T1000 (cell line): ENCODE measurements around the gene EMC9.

Source experiments
- DNase-seq: peaks from one replicate; lab custom pipeline; 2025; ENCODE audit warnings: mixed read lengths; lab: John Stamatoyannopoulos, UW

EMC9 gene

DNA sequence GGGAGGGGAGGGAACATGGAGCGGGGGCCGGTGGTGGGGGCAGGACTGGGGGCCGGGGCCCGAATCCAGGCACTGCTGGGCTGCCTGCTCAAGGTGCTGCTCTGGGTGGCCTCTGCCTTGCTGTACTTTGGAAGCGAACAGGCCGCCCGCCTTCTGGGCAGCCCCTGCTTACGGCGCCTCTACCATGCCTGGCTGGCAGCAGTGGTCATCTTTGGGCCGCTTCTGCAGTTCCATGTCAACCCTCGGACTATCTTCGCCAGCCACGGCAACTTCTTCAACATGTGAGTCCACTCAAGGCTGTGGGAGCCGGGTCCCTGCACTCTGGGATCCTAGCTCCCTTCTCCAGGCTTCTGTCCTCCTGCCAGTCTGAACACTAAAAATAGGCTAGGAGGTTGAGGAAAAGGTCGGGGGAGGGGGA is 9.8 kb downstream of the EMC9 start:
- no peak for DNase-seq

DNA sequence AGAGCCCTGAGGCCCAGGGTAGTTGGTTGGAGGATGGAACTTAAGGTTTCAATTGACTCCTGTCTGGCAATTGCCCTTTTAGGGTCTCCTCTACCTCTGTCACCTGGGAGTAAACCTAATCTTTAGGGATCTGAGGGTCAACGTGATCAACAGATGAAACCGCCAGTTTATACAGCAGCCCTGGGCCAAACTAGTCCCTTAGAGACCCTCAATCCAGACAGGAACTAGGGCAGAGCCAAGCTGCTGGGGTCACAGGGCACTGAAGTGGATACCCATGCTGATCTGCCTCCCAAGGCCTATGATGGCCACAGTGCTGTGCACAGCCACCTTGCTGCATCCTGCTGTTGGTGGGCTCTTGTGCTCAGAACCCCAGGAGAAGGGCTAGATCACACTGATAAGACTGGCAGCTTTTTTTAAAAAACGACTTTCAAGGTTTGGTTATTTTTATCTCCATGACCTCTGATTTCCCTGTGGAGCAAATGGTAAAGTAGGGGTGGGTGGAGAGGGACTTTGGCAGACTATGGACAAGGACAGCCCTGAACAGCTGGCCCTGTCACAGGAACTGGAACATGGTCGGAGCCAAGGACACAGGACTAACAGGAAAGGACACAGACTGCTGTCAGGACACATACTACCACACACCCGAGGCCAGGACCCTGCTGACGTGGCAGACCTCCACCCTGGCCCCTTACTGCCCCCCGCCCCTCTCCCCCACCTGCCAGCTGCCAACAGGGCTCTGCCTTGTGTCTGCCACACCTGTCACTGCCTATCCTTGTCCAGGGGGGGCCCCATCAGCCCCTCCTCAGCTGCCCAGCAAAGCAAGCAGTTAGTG is 10.5 kb downstream of the EMC9 start:
- DNase-seq: no peak

DNA sequence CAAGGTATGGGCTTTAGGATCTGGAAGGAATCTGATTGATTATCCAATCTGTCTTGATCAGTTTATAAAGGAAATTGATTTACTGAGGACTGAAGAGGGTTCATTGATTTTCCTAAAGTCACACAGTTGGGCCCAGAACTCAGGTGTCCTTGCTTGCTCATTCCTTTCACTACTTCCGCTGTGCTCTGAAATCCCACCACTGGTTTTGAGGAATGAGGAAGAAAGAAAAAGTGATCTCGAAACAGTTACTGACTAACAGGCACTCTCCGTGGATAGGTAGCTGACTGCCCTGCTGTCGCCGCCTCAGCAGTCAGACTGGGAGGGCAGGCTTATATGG is 11.0 kb downstream of the EMC9 start, which contains the start of gene FITM1:
TSS of gene FITM1 (plus strand) at position 280 of the 337 bp plus-strand sequence. CDS start 905 bp downstream, outside the sequence.
- DNase-seq: no peak

DNA sequence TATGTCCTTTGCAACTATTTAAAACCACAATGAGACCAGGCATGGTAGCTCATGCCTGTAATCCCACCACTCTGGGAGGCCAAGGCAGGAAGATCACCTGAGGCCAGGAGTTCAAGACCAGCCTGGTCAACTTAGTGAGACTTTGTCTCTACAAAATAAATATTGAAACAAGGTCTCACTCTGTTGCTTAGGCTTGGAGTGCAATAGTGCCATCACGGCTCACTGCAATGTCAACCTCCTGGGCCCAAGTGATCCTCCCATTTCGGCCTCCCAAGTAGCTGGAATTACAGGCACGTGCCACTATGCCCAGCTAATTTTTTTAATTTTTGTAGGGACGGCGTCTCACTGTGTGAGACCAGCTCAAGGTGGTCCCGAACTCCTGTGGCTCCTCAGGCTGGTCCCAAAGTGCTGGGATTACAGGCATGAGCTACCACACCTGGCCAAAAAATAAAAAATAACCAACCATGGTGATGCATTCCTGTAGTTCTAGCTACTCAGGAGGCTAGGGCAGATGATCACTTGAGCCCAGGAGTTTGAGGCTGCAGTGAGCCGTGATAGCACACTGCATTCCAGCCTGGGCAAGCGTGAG is 11.9 kb downstream of the EMC9 start:
- DNase-seq: no peak

DNA sequence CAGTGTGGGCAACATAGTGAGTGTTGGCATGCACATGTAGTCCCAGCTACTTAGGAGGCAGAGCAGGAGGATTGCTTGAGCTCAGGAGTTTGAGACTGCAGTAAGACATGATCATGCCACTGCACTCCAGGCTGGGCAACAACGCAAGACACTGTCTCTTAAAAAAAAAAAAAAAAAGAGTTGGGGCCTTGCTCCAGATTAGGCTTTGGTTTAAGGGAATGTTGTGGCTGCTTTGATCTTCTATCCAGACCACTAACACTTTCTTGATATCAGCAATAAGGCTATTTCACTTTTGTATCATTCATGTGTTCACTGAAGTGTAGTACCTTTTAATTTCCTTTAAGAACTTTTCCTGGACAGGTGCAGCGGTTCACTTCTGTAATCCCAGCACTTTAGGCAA is 13.7 kb downstream of the EMC9 start:
- no peak for DNase-seq

DNA sequence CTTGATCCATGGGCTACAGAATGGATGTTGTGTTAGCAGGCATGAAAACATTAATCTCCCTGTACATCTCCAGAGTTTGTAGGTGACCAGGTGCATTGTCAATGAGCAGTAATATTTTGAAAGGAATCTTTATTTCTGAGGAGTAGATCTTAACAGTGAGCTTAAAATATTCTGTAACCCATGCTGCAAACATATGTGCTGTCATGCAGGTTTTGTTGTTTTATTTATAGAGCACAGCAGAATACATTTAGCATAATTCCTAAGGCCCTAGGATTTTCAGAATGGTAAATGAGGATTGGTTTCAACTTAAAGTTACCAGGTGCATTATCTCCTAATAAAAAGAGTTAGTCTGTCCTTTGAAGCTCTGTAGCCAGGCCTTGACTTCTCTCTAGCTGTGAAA is 14.5 kb downstream of the EMC9 start:
- no peak for DNase-seq

DNA sequence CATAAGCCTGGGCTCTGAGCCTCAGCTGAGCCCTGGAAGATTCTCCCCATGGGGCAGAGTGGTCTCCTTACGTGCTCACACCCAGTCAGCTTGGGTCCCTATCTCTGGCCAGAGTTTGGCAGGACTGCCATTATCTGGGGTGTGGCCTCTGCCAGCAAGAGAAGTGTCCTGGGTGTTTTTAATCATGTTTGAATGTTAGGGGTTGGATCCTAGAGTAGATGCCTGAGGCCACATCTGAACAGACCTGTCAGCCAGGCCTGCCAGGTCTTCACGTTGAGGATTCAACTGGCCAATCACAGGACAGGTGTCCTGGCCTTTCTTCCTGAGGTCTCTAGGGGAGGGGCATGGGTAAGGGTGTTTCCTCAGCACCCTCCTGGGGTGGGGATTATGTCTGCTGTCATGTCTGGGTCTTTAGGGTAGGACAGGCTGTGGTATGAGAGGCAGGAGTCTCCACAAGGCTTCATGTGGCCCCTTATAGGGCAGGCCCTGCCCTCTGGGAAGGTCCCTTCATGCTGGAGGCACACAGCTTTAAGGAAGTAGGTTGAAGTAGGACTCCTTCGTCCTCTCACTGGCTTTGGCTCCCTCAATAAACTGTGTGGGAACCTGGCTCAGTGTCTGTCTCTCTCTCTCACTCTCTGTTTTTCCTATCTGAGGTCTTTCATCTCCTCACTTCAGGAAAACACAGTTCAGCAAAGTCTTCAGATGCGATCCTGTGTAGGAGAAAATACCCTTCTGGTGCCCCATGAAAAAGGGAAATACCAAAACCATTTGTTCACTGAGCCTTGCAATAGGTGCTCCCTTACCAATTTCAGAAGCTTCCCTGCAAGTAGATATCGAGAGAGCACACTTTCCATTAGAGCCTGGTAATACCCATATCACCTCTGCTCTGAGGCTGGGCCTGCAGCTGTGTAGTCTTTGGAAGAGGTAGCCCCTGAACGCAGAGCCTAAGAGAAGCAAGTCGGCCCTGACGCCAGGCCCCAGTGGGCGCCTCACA is 17.7 kb downstream of the EMC9 start:
- no peak for DNase-seq

DNA sequence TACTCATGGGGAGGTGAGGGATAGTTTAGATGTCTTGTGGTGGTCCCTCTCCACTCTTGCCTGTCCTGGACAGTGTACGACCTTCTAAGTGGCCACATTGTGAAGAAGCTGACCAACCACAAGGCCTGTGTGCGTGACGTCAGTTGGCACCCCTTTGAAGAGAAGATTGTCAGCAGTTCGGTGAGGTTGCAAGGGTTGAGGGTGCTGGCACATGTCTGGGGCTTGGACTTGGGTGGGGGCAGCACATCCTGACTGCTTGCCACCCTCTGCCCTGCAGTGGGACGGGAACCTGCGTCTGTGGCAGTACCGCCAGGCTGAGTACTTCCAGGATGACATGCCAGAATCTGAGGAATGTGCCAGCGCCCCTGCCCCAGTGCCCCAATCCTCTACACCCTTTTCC is 18.5 kb downstream of the EMC9 start:
- no peak for DNase-seq

DNA sequence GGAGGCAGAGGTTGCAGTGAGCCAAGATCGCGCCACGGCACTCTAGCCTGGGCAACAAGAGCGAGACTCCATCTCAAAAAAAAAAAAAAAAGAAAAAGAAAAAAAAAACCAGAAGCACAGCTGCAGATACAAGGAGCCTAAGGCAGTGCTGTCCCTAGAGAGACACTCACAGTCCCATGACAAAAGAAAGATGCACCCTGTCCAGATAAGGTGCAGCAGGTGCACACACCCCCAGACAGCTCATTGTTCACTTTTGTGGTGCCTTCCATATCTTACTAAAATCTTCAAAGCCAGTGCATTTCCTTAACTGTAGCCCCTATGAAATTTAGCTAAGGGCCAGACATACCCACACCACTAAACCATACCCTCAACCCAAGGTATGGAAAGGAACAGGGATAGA is 19.0 kb downstream of the EMC9 start:
- DNase-seq: no peak

DNA sequence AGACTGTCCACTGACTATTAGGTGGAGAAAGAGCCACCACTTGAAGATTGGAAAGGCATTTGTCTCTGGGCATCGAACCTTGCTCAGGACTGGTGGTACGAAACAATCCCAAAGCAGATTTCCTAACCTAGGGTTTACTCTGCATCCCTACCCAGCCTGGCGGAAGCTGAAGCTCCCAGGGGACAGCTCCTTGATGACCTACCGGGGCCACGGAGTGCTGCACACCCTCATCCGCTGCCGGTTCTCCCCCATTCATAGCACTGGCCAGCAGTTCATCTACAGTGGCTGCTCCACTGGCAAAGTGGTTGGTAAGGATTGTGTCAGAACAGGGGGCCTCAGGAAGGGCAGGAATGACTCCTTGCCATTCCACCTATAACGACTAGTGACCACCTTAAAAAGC is 20.2 kb downstream of the EMC9 start:
- no peak for DNase-seq

DNA sequence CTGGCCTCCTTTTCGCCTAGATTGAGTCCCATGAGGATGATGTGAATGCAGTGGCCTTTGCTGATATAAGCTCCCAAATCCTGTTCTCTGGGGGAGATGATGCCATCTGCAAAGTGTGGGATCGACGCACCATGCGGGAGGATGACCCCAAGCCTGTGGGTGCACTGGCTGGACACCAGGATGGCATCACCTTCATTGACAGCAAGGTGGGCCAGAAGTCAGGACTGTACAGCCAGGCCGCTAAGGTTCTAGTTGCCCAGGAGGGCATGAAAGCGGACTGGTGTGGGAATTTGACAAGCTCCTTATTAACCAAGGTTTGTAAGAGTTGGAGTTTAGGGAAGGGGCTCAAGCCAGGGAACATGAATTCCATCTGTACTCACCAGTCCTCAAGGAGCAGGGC is 21.7 kb downstream of the EMC9 start:
- no peak for DNase-seq

DNA sequence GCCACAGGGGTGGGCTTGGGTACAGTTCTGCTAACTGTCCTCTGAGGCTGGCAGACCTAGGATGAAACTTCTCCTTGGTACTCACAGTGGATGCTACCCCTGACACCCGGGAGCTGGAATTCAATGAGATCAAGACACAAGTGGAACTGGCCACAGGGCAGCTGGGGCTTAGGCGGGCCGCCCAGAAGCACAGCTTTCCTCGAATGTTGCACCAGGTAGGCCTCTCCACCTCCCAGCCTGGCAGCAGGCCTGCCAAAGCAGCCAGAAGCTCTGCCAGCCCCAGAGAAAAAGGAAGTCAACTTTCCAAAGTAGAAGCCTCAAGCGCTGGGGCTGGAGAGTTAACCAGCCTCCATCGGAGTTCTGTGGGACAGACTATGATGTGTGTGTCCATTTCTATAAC is 24.2 kb downstream of the EMC9 start:
- no peak for DNase-seq

DNA sequence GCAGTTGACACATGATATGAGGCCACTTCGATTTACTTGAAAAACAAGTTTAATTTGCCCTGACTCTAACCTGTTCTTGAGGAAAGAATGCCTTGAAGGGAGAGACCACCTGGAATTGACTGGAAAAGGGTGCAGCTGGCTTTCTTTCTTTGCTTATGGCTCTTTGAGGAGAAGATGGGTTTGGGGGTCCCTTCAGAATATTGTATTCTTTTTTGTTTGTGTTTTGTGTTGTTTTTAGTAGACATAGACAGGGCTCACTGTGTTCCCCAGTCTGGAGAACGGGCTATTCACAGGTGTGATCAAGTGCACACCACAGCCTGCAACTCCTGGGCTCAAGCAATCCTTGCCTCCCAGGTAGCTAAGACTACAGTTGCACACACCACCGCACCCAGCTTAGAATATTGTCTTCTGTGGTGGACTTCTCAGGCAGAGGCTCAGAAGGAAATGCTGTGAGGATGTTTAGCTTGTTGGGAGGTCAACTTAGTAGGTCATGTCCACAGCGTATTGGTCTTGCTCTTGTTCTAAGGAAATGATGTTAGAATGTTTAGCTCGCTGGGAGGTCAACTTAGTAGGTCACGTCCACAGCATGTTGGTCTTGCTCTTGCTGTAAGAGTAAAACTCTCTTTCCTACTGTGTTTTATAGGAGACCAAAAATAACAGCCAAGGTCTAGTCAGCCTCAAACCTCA is 25.1 kb downstream of the EMC9 start:
- no peak for DNase-seq

DNA sequence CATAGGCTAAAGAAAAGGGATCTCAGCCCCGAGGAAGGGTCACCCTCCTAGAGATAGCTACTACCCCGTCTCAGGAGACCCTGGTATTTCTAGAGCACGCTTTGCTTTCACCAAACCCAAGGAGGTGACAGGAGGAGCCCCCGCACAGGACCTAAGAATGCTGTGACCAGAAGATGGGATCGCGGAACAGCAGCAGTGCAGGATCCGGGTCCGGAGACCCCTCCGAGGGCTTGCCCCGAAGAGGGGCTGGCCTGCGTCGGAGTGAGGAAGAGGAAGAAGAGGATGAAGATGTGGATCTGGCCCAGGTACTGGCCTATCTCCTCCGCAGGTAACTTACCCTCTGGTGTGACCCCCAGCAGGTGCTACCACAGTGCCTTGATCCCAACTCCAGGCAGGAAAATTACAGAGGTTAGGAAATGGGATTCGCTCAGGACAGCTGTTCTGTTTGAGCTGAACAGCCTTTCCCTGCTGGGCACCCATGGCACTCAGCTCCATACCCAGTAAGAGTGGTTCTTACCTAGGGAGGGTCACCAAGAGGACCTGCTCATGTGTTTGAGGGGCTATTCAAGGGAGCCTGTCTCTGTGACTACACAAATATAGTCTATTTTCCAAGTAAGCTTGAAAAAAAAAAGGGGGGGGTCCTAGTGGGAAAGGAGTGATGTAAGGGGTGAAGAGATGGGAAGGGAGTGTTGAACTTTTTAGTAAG is 25.8 kb downstream of the EMC9 start:
- DNase-seq: no peak

DNA sequence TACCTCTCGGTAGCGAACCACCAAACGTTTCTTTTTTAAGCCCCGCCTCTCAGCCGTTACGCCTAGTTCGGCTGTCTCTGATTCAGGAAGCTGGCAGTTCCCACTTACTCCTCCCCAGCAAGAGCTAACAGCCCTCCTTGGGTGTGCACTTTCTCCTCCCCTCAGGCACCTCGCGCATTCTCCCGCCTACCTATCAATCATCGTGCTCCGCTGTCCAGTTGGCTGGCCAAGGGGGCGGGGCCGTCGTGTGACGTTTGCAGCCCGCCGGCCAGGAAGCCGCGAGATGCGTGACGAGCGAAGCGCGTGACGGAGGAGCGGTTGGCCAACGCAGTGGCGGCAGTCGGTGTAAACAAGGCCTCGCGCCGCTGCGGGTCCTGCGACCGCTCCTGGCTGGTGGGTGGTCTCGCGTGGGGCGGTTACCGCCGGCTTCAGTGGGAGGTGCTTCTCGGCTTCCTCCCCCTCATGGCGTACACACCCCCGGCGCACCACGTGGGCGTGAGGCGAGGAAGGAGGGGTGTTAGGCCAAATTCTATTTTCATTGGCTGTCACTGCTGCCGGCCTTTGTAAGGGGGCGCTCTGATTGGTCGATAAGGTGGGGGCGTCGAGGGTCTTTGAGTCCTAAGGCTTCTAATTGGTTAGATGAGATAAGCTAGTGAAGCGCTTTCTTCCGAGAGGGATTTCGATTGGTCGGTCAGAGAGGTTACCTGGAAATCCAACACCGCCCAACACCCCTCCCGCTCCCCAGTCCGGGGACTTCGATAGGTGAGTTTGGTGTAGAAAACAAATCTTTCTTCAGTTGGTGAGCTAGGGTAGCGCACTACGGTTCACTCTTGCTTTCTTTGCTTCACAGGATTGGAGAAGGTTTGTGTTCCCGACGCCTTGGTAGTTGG is 26.6 kb downstream of the EMC9 start, which contains the start of the genes DCAF11 and NRL:
TSS of gene DCAF11 (plus strand) at position 246 of the 890 bp plus-strand sequence. CDS start 818 bp downstream, outside the sequence.
TSS of gene NRL (minus strand) at position 418 of the 890 bp plus-strand sequence. CDS start 32,101 bp downstream, outside the sequence.
- DNase-seq: peak; percentile 99

DNA sequence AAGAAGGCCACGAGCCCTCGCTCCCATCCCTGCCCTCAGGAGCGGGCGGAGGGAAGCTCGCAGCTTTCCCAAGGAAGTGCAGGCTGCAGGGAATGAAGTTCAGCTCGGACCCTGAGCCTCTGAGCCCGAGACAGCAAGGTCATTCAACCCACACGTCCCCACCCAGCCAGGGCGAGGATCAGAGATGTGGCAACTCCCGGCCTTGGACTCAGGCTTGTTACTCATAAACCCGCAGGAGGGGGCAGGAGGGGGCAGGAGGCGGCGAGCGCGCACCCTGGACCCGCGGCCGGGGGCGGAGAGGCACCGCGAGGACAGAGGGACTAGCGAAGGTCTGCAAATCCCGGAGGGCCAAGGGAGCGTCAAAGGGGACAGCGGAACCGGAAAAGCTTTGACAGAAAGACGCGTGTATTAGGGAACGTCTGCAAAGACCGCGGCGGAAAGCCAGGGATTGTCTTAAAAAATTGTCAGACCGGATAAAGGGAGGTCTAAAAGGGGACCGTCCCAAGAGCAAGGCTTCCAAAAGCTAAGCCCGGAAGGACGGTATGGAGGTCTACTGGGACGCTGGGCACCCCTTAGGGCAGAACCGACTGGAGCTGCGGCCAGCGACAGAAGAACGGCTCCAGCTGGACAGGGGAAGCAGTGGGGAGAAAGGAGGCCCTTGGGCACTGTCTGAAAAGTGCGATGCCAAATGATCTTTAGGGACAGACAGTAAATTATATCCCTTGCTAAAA is 27.4 kb downstream of the EMC9 start:
- peak; percentile 80 for DNase-seq

DNA sequence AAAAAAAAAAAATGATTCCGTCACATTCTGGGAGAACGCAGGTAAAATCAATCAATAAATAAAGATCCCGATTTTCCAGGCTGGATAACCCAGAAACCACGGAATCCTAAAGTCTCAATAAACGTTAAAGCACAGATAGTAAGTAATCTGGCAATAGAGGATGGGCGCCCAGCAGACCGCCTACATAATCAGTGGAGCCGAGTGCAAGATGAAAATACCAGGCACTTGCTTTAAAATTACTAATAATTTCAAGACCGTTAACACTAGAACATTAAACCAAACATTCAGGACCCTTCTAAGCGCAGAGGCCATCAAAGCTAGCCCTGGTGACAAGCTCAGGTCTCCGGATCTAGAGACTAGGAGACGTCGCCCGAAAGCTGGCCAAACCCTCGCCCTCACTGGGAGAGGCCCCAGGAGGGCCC is 28.0 kb downstream of the EMC9 start:
- no peak for DNase-seq

DNA sequence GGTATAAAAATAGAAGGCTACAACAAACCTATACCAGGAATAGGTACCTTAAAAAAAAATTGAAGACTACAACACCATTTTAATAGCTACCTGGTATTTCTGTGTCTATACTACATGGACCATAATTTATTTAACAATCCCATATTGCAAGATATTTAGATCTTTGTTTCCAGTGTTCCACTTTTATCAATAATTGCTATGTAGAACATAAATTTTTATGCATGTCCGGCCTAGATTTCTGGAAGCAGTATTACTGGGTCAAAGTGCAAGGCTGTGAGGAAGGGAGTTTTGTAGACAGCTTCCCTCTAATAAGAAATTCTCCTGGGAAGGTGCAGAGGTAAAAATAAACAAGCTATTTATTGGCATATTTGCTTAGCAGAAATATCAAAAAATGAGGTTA is 30.9 kb downstream of the EMC9 start:
- no peak for DNase-seq

DNA sequence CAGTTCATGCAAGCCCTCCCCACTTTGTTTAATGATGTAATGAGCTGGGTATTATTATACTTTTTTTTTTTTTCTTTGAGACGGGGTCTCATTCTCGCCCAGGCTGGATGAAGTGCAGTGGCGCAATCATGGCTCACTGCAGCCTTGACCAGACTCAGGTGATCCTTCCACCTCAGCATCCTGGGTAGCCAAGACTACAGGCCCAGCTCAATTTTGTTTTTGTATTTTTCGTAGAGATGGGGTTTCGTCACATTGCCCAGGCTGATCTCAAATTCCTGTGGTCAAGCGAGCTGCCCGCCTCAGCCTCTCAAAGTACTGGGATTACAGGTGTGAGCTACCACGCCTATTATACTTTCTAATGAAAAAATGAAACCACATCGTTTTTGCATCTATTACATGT is 31.3 kb downstream of the EMC9 start:
- DNase-seq: no peak
